Measurements from ENCODE around the gene SAPCD1. TPM values are rescaled to one million over a fixed set of nuclear protein-coding genes. Genes with fewer than 3 reads are reported as not detected.

The SAPCD1 gene
- total RNA-seq, 1 experiment from 2014 or later: 13.7 TPM

GRCh38 chr6:31736768-31737314 is 25.6 kb upstream of the SAPCD1 start:
- Mint-ChIP-seq H3K4me3 (peak overlapping the region; percentile 93), H3K27me3 (ENCODE audit: low read depth) (no peaks in the 10 kb centered on the region; the same call in 1 of the 2 replicates), H3K36me3 (peaks cover 25% of the 10 kb centered on the region), H3K27ac (peak overlapping the region; percentile 90), H3K9me3 (no peaks in the 10 kb centered on the region), H3K4me1 (peaks cover 41% of the 10 kb centered on the region)
- no peak for TF ChIP-seq MLX (CRISPR knock-in tag; IDR thresholded peaks at IDR 0.05)
- TF ChIP-seq CDX4 (CRISPR knock-in tag; IDR thresholded peaks at IDR 0.05; ENCODE audit: borderline replicate concordance): no peak
- TF ChIP-seq PREB (CRISPR knock-in tag; IDR thresholded peaks at IDR 0.05; ENCODE audit: borderline replicate concordance): no peak
- TF ChIP-seq JUN (CRISPR knock-in tag; IDR thresholded peaks at IDR 0.05): no peak
- no peak for TF ChIP-seq ZNF423 (CRISPR knock-in tag; IDR thresholded peaks at IDR 0.05)
- no peak for TF ChIP-seq NR3C1 (CRISPR knock-in tag; conservative IDR thresholded peaks at IDR 0.05; ENCODE audit: low read depth)
- DNase-seq (ENCODE audit: low spot score) (no peak), ATAC-seq (no peak)
- ChIA-PET CTCF (interaction anchor here (0.7 to 7.1 kb wide), 14 partner anchors 8 to 216 kb away, joined by 3 to 62 read pairs (median 4); partner anchors contain the start of genes BAG6, C6orf47, DDAH2 and HSPA1B), POLR2A (interaction anchor here (1.0 to 2.5 kb wide), 5 partner anchors 16 to 91 kb away, joined by 3 to 7 read pairs (median 3); partner anchors contain the start of genes BAG6 and HSPA1B)

GRCh38 chr6:31737315-31737990 is 25.0 kb upstream of the SAPCD1 start:
- Mint-ChIP-seq H3K4me1 (peaks cover 41% of the 10 kb centered on the region), H3K9me3 (no peaks in the 10 kb centered on the region), H3K4me3 (peak overlapping the region; percentile 93), H3K27ac (peak overlapping the region; percentile 61), H3K36me3 (peaks cover 22% of the 10 kb centered on the region), H3K27me3 (ENCODE audit: low read depth) (no peaks in the 10 kb centered on the region; the same call in 1 of the 2 replicates)
- ChIA-PET CTCF (interaction anchor here (0.7 to 7.1 kb wide), 19 partner anchors 8 to 215 kb away, joined by 3 to 62 read pairs (median 4); partner anchors contain the start of genes BAG6, C6orf47, DDAH2 and HSPA1A), POLR2A (interaction anchor here (0.7 to 4.5 kb wide), 4 partner anchors 9 to 90 kb away, joined by 3 to 32 read pairs (median 4); partner anchors contain the start of genes DDAH2 and HSPA1B)
- DNase-seq (ENCODE audit: low spot score): no peak
- no peak for ATAC-seq
- no peak for TF ChIP-seq FOXJ3 (CRISPR knock-in tag; IDR thresholded peaks at IDR 0.05; ENCODE audit: borderline replicate concordance)
- TF ChIP-seq MXD4 (CRISPR knock-in tag; IDR thresholded peaks at IDR 0.05; ENCODE audit: borderline replicate concordance): no peak
- no peak for TF ChIP-seq ELF4 (CRISPR knock-in tag; IDR thresholded peaks at IDR 0.05; ENCODE audit: low read depth)
- TF ChIP-seq ATF1 (CRISPR knock-in tag; IDR thresholded peaks at IDR 0.05): no peak
- no peak for TF ChIP-seq SOX15 (CRISPR knock-in tag; IDR thresholded peaks at IDR 0.05)
- no peak for TF ChIP-seq USF1 (CRISPR knock-in tag; IDR thresholded peaks at IDR 0.05)
- no peak for TF ChIP-seq NR1H2 (CRISPR knock-in tag; IDR thresholded peaks at IDR 0.05)
- no peak for TF ChIP-seq ZNF423 (CRISPR knock-in tag; IDR thresholded peaks at IDR 0.05)
- no peak for TF ChIP-seq NR2C2 (CRISPR knock-in tag; IDR thresholded peaks at IDR 0.05)
- TF ChIP-seq MLX (CRISPR knock-in tag; IDR thresholded peaks at IDR 0.05): no peak
